H1 (cell line): ENCODE data around the gene ESR1. TPM values are rescaled to one million over a fixed set of nuclear protein-coding genes. Genes with fewer than 3 reads are reported as not detected.

ENCODE experiments used
- CTCF ChIA-PET: fragments of 300-600 bp; sonication (Branson Sonifier 250); formaldehyde crosslinking; loops from one replicate; lab custom pipeline; 2021; ENCODE audit not compliant: partially characterized antibody; lab: Charles Lee
- POLR2A ChIA-PET: fragments of 300-600 bp; sonication (Branson Sonifier 250); formaldehyde crosslinking; loops from one replicate; lab custom pipeline; 2021; ENCODE audit warnings: inconsistent platforms; ENCODE audit not compliant: partially characterized antibody; lab: Charles Lee
- DNase-seq, 2 experiments: peaks; one replicate each; pipeline versions ENCODE4 v3.0.0 to v3.0.0-alpha.2; 2010 to 2022; ENCODE audit warnings: low spot score in 2 of 2, low read depth in 1 of 2, mixed read lengths in 1 of 2
- FAIRE-seq: peaks from 2 replicates; lab custom pipeline; 2011; peaks lifted over from hg19 to GRCh38; lab: Jason Lieb, UNC
- H2AFZ ChIP-seq: 2 replicates; pipeline ENCODE4 v1.8.1; 2012; ENCODE audit warnings: low read length, inconsistent platforms
- H2AK5ac ChIP-seq: 2 replicates; pipeline ENCODE4 v1.6.1; 2013; ENCODE audit warnings: low read depth, low read length
- H2BK120ac ChIP-seq: replicated peaks from 2 replicates; pipeline ENCODE3; 2013; ENCODE audit warnings: low read depth, low read length, inconsistent platforms
- H2BK12ac ChIP-seq: 2 replicates; pipeline ENCODE4 v1.6.1; 2013; ENCODE audit warnings: low read depth, low read length
- H2BK15ac ChIP-seq: 2 replicates; pipeline ENCODE4 v1.6.1; 2013; ENCODE audit warnings: low read length
- H2BK20ac ChIP-seq: 2 replicates; pipeline ENCODE4 v1.6.1; 2013; ENCODE audit warnings: low read length
- H2BK5ac ChIP-seq: 2 replicates; pipeline ENCODE4 v1.6.1; 2013; ENCODE audit warnings: low read depth, low read length
- H3K14ac ChIP-seq: 2 replicates; pipeline ENCODE4 v1.6.1; 2013; ENCODE audit warnings: inconsistent platforms; ENCODE audit not compliant: insufficient read length
- H3K18ac ChIP-seq: 2 replicates; pipeline ENCODE4 v1.6.1; 2013; ENCODE audit warnings: low read length; ENCODE audit errors: extremely low read depth
- H3K23ac ChIP-seq: 2 replicates; pipeline ENCODE4 v1.6.1; 2013; ENCODE audit warnings: inconsistent platforms; ENCODE audit not compliant: insufficient read length
- H3K23me2 ChIP-seq: 2 replicates; pipeline ENCODE4 v1.6.1; 2013; ENCODE audit warnings: low read depth, low read length
- H3K27ac ChIP-seq: 2 replicates; pipeline ENCODE4 v1.6.1; 2011; ENCODE audit warnings: low read depth, low read length, inconsistent platforms
- H3K27me3 ChIP-seq, 4 experiments: replicated peaks in 1 of 4; 1 replicate in 1 of 4; 2 replicates in 3 of 4; pipeline versions ENCODE4 v1.6.1 to v1.8.1; 2011 to 2013; ENCODE audit warnings: low read length in 3 of 4, mild to moderate bottlenecking in 3 of 4, inconsistent platforms in 2 of 4, mixed read lengths in 2 of 4, moderate library complexity in 1 of 4; ENCODE audit not compliant: control insufficient read depth in 3 of 4, insufficient read depth in 3 of 4; ENCODE audit errors: extremely low read depth in 1 of 4
- H3K36me3 ChIP-seq, 4 experiments: 2 replicates each; pipeline versions ENCODE4 v1.6.1 to v1.8.1; 2011 to 2013; ENCODE audit warnings: mild to moderate bottlenecking in 4 of 4, low read length in 3 of 4, moderate library complexity in 2 of 4, control low read depth in 1 of 4, inconsistent platforms in 1 of 4; ENCODE audit not compliant: insufficient read depth in 4 of 4, control insufficient read depth in 2 of 4
- H3K4ac ChIP-seq: replicated peaks from 2 replicates; pipeline ENCODE3; 2013; ENCODE audit warnings: low read length, low read depth, mixed read lengths, inconsistent platforms; ENCODE audit not compliant: insufficient read length
- H3K4me1 ChIP-seq, 4 experiments: replicated peaks in 1 of 4; 1 replicate in 1 of 4; 2 replicates in 3 of 4; pipeline versions ENCODE4 v1.6.1 to v1.8.1; 2011 to 2013; ENCODE audit warnings: low read length in 3 of 4, inconsistent platforms in 2 of 4, mixed read lengths in 1 of 4; ENCODE audit not compliant: insufficient read depth in 4 of 4, control insufficient read depth in 3 of 4
- H3K4me2 ChIP-seq, 2 experiments: 2 replicates each; pipeline versions ENCODE4 v1.6.1 to v1.8.1; 2011 to 2013; ENCODE audit warnings: low read depth in 2 of 2, low read length in 2 of 2, control low read depth in 1 of 2, inconsistent platforms in 1 of 2, mild to moderate bottlenecking in 1 of 2; ENCODE audit not compliant: insufficient read depth in 1 of 2
- H3K4me3 ChIP-seq, 4 experiments: fragments of 200-600, 300-600 bp in 1 of 4; sonication (generic), shearing (Covaris generic), sonication (Bioruptor Twin) in 1 of 4; 2 replicates each; pipeline versions ENCODE4 v1.5.1 to v1.8.1; 2011 to 2016; ENCODE audit warnings: low read length in 4 of 4, low read depth in 3 of 4, control low read depth in 2 of 4, inconsistent platforms in 2 of 4, mild to moderate bottlenecking in 2 of 4, mixed read lengths in 1 of 4, moderate library complexity in 1 of 4; ENCODE audit not compliant: insufficient read depth in 2 of 4; ENCODE audit errors: extremely low read depth in 1 of 4
- H3K56ac ChIP-seq: replicated peaks from 2 replicates; pipeline ENCODE3; 2013; ENCODE audit warnings: low read depth, mild to moderate bottlenecking, mixed read lengths, low read length, inconsistent platforms; ENCODE audit not compliant: insufficient read length
- H3K79me1 ChIP-seq: 2 replicates; pipeline ENCODE4 v1.6.1; 2013; ENCODE audit warnings: low read depth, low read length, control low read depth
- H3K79me2 ChIP-seq, 2 experiments: 2 replicates each; pipeline versions ENCODE4 v1.6.1 to v1.8.1; 2012 to 2013; ENCODE audit warnings: low read length in 2 of 2, mild to moderate bottlenecking in 2 of 2, inconsistent platforms in 1 of 2; ENCODE audit not compliant: insufficient read depth in 2 of 2, control insufficient read depth in 1 of 2
- H3K9ac ChIP-seq, 4 experiments: replicated peaks in 1 of 4; 1 replicate in 1 of 4; 2 replicates in 3 of 4; pipeline versions ENCODE4 v1.6.1 to v1.8.1; 2011 to 2013; ENCODE audit warnings: low read depth in 3 of 4, low read length in 3 of 4, control low read depth in 2 of 4, mild to moderate bottlenecking in 2 of 4, moderate library complexity in 2 of 4, inconsistent platforms in 1 of 4; ENCODE audit errors: extremely low read depth in 1 of 4
- H3K9me3 ChIP-seq, 2 experiments: 2 replicates each; pipeline versions ENCODE4 v1.6.1 to v1.8.1; 2012 to 2013; ENCODE audit warnings: mild to moderate bottlenecking in 2 of 2, moderate library complexity in 2 of 2, control low read depth in 1 of 2, inconsistent platforms in 1 of 2, low read depth in 1 of 2, low read length in 1 of 2, mixed read lengths in 1 of 2; ENCODE audit not compliant: insufficient read depth in 2 of 2
- H4K20me1 ChIP-seq, 2 experiments: replicated peaks in 1 of 2; 2 replicates each; pipeline versions ENCODE3 to v1.8.1; 2011 to 2013; ENCODE audit warnings: inconsistent platforms in 2 of 2, low read length in 2 of 2, mild to moderate bottlenecking in 1 of 2; ENCODE audit not compliant: insufficient read depth in 2 of 2, control insufficient read depth in 1 of 2
- H4K5ac ChIP-seq: 2 replicates; pipeline ENCODE4 v1.6.1; 2013; ENCODE audit warnings: low read length, low read depth, mixed read lengths, inconsistent platforms; ENCODE audit not compliant: insufficient read length
- H4K8ac ChIP-seq: 2 replicates; pipeline ENCODE4 v1.8.0; 2013; ENCODE audit warnings: mild to moderate bottlenecking, moderate library complexity, low read length, inconsistent platforms; ENCODE audit not compliant: insufficient read depth; ENCODE audit errors: extremely low read depth
- H4K91ac ChIP-seq: replicated peaks from 2 replicates; pipeline ENCODE3; 2013; ENCODE audit warnings: low read length, mixed read lengths, inconsistent platforms; ENCODE audit not compliant: insufficient read length
- CHD1 ChIP-seq: IDR thresholded peaks from 2 replicates; pipeline ENCODE4 v1.6.1; 2012; ENCODE audit warnings: low read depth, low read length, improper control_type of control experiment
- KDM4A ChIP-seq: IDR thresholded peaks from one replicate; pipeline ENCODE4 v1.7.1; 2012; ENCODE audit warnings: low read depth, mild to moderate bottlenecking, moderate library complexity, low read length, inconsistent platforms; ENCODE audit not compliant: severe bottlenecking
- RBBP5 ChIP-seq: IDR thresholded peaks from 2 replicates; pipeline ENCODE4 v1.7.1; 2012; ENCODE audit warnings: low read depth, mild to moderate bottlenecking, inconsistent platforms, low read length, moderate library complexity, borderline replicate concordance
- RFX5 ChIP-seq: IDR thresholded peaks from 2 replicates; pipeline ENCODE4 v1.6.1; 2011; ENCODE audit warnings: low read depth, low read length, improper control_type of control experiment, borderline replicate concordance
- SP4 ChIP-seq: IDR thresholded peaks from 2 replicates; pipeline ENCODE4 v1.6.1; 2012; ENCODE audit warnings: low read length, inconsistent platforms
- TAF1 ChIP-seq: IDR thresholded peaks from 2 replicates; pipeline ENCODE4 v1.6.1; 2011; ENCODE audit warnings: mild to moderate bottlenecking, low read depth, low read length
- TCF12 ChIP-seq: IDR thresholded peaks from 2 replicates; pipeline ENCODE4 v1.6.1; 2011; ENCODE audit warnings: low read depth, mild to moderate bottlenecking, low read length
- ZNF274 ChIP-seq: IDR thresholded peaks from 2 replicates; pipeline ENCODE4 v1.7.0; 2012; ENCODE audit warnings: low read length, borderline replicate concordance; ENCODE audit errors: extremely low read depth
- WGBS, 2 experiments: shearing (Covaris generic) in 1 of 2; methylation state at CpG; one replicate each; pipeline versions ENCODE4 v1.1.6 to v1.1.7; 2013 to 2015; ENCODE audit warnings: low lambda C conversion rate in 2 of 2, mixed read lengths in 2 of 2, inconsistent platforms in 1 of 2, low coverage in 1 of 2, missing lambda C conversion rate in 1 of 2; ENCODE audit not compliant: insufficient replicate concordance in 2 of 2, insufficient coverage in 1 of 2, insufficient read length in 1 of 2; ENCODE audit errors: extremely low coverage in 1 of 2, missing lambda C conversion rate in 1 of 2; 5-methylcytosine and 5-hydroxymethylcytosine counted together
- polyA plus RNA-seq, 7 experiments: library from polyadenylated mRNA; depleted of rRNA in 3 of 7; stranded (reverse) in 5 of 7; unstranded in 2 of 7; fragments of >200 nt in 5 of 7; fragments of 200-250 nt in 2 of 7; gene quantifications; 1 replicate in 5 of 7; 2 replicates in 1 of 7; 4 replicates in 1 of 7; pipeline versions ENCODE4 v1.2.1 to v1.2.3, GENCODE V29; 2011 to 2013; ENCODE audit warnings: missing spikeins in 2 of 7, mixed read lengths in 2 of 7
- total RNA-seq: library from RNA; stranded (reverse); fragmentation: NEBNext Ultra II Directional; extraction: Animal tissue kit (Norgen Biotek cat#: 25700); gene quantifications from 2 replicates; pipeline ENCODE4 v1.2.1, GENCODE V29; 2021
- TF ChIP-seq, protein P1 (sequence below): IDR thresholded peaks from 2 replicates; pipeline ENCODE4 v1.6.1; 2011; ENCODE audit warnings: low read depth, mild to moderate bottlenecking, low read length; ENCODE audit not compliant: insufficient read depth
- TF ChIP-seq, protein P2 (sequence below): IDR thresholded peaks from 2 replicates; pipeline ENCODE4 v1.6.1; 2012; ENCODE audit warnings: inconsistent platforms
- TF ChIP-seq, protein P3 (sequence below), 3 experiments: IDR thresholded peaks; 1 replicate in 2 of 3; 2 replicates in 1 of 3; pipeline versions ENCODE4 v1.5.1 to v1.6.1; 2011; ENCODE audit warnings: low read length in 3 of 3, mild to moderate bottlenecking in 3 of 3, inconsistent platforms in 2 of 3, low read depth in 1 of 3, moderate library complexity in 1 of 3; ENCODE audit not compliant: insufficient read depth in 1 of 3; ENCODE audit errors: control extremely low read depth in 1 of 3

Gene ESR1
- total and polyA plus RNA-seq, 2 of the 8 experiments (the other 6 are each of a cell fraction or from before 2014, with no cell fraction given): 0.03 to 0.17 TPM

DNA sequence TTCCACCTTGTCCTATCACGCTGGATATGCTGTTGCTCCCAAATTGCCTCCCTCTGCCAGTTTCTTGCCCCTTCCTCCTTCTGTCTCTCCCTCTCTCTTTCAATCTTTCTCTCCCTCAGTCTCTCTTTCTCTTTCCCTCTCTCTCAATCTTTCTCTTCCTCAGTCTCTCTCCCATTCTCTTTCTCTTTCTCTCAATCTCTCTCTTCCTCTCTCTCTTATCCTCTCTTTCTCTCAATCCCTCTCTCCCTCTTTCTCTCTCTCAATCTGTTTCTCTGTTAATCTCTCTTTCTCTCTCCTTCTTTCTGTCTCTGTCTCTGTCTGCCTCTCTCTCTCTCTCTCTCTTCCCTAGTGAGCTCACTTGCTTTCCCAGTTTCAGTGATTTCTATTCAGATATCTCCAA is 245.8 kb downstream of the ESR1 start:
- Histone ChIP-seq H3K4me1 (peaks cover 0 to 3% (median 2%) of the 10 kb centered on the region in 4 experiments; a peak in 4 of 7 replicates), H2BK15ac (no peak overlapping the region), H3K79me2 (no peaks in the 10 kb centered on the region), H3K18ac (no peak overlapping the region), H3K27me3 (no peaks in the 10 kb centered on the region; a peak in 1 of 7 replicates), H2AFZ (no peak overlapping the region), H3K4me3 (no peak overlapping the region), H2AK5ac (no peak overlapping the region), H3K36me3 (no peaks in the 10 kb centered on the region), H3K9ac (no peak overlapping the region), H3K4ac (no peak overlapping the region), H4K8ac (no peak overlapping the region), H3K27ac (no peak overlapping the region), H3K23ac (no peak overlapping the region), H2BK12ac (no peak overlapping the region), H2BK120ac (no peak overlapping the region), H3K79me1 (no peaks in the 10 kb centered on the region), H3K14ac (no peak overlapping the region), H3K4me2 (no peak overlapping the region), H4K5ac (no peak overlapping the region), H3K9me3 (no peaks in the 10 kb centered on the region), H4K91ac (no peak overlapping the region), H2BK5ac (no peak overlapping the region), H3K23me2 (no peaks in the 10 kb centered on the region), H2BK20ac (no peak overlapping the region), H3K56ac (no peak overlapping the region), H4K20me1 (no peaks in the 10 kb centered on the region)
- whole genome bisulfite sequencing, 2 experiments: 71% methylated on average over 1 of the region's 1 CpG; no CpG with 5 or more reads in 1 of the 2 experiments
- ChIA-PET CTCF (interaction anchor here (1.5 kb wide), 1 partner anchor 48 kb away, joined by 3 read pairs; no protein-coding TSS in a partner anchor), POLR2A (no interaction called here)
- FAIRE-seq (no peak), DNase-seq (no peak)
- TF ChIP-seq CHD1 (no peak), SP4 (no peak), RFX5 (no peak), RBBP5 (no peak), ZNF274 (no peak), KDM4A (no peak), TAF1 (no peak), TCF12 (no peak)
- TF ChIP-seq, protein P1, sequence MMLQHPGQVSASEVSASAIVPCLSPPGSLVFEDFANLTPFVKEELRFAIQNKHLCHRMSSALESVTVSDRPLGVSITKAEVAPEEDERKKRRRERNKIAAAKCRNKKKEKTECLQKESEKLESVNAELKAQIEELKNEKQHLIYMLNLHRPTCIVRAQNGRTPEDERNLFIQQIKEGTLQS: no peak
- TF ChIP-seq, protein P2, sequence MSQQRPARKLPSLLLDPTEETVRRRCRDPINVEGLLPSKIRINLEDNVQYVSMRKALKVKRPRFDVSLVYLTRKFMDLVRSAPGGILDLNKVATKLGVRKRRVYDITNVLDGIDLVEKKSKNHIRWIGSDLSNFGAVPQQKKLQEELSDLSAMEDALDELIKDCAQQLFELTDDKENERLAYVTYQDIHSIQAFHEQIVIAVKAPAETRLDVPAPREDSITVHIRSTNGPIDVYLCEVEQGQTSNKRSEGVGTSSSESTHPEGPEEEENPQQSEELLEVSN: no peak
- TF ChIP-seq, protein P3, sequence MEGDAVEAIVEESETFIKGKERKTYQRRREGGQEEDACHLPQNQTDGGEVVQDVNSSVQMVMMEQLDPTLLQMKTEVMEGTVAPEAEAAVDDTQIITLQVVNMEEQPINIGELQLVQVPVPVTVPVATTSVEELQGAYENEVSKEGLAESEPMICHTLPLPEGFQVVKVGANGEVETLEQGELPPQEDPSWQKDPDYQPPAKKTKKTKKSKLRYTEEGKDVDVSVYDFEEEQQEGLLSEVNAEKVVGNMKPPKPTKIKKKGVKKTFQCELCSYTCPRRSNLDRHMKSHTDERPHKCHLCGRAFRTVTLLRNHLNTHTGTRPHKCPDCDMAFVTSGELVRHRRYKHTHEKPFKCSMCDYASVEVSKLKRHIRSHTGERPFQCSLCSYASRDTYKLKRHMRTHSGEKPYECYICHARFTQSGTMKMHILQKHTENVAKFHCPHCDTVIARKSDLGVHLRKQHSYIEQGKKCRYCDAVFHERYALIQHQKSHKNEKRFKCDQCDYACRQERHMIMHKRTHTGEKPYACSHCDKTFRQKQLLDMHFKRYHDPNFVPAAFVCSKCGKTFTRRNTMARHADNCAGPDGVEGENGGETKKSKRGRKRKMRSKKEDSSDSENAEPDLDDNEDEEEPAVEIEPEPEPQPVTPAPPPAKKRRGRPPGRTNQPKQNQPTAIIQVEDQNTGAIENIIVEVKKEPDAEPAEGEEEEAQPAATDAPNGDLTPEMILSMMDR (IDR thresholded peaks at IDR 0.05; ENCODE audit: control extremely low read depth in 1 of 3, insufficient read depth in 1 of 3, low read depth in 1 of 3, low read length in 3 of 3): no peak
